K562 (cell line): ENCODE measurements around the gene SFTPB. TPM values are rescaled to one million over a fixed set of nuclear protein-coding genes. Genes with fewer than 3 reads are reported as not detected.

ENCODE experiments used
- ATAC-seq: fragments of 200-7000 bp; cut with Tn5 transposase; 3 replicates; pipeline ENCODE4 v1.9.1; 2020; ENCODE audit warnings: moderate library complexity
- BruUV-seq: library from RNA; stranded (reverse); fragments of 400-500 nt; replicated peaks from 2 replicates; lab custom pipeline; 2021; lab: Mats Ljungman, UMichigan
- CTCF ChIA-PET: fragments of 300-600 bp; formaldehyde crosslinking; extraction: SDS; loops from one replicate; lab custom pipeline; 2021; ENCODE audit warnings: low intra/inter-chr PET ratio; lab: Yijun Ruan, JAX
- POLR2A ChIA-PET: fragments of 300-600, 350-650 bp; sonication (Branson Sonifier 250); formaldehyde crosslinking; extraction: SDS; loops from one replicate; lab custom pipeline; 2021; ENCODE audit warnings: antibody characterized with exemption, inconsistent platforms; lab: Yijun Ruan, JAX
- DNase-seq, 4 experiments: peaks; one replicate each; pipeline versions ENCODE4 v3.0.0 to v3.0.0-alpha.2; 2011 to 2018; ENCODE audit warnings: low spot score in 3 of 4, mixed read lengths in 3 of 4; ENCODE audit errors: extremely low read depth in 1 of 4
- FAIRE-seq: peaks from 2 replicates; lab custom pipeline; 2011; peaks lifted over from hg19 to GRCh38; lab: Jason Lieb, UNC
- H2AFZ ChIP-seq: 2 replicates; pipeline ENCODE4 v1.6.0; 2011; ENCODE audit warnings: low read depth, low read length, control low read depth, inconsistent platforms
- H3K27ac ChIP-seq: fragments of 200-600 bp; 3 replicates; pipeline ENCODE4 v1.8.0; 2011; ENCODE audit warnings: low read depth, mild to moderate bottlenecking, control low read depth, inconsistent platforms, low read length, moderate library complexity, mixed read lengths; ENCODE audit errors: extremely low read depth
- H3K27me3 ChIP-seq, 2 experiments: fragments of 300-600 bp in 1 of 2; 2 replicates in 1 of 2; 3 replicates in 1 of 2; pipeline versions ENCODE4 v1.6.0 to v1.8.0; 2011; ENCODE audit warnings: inconsistent platforms in 2 of 2, low read length in 2 of 2, mild to moderate bottlenecking in 1 of 2, mixed read lengths in 1 of 2, moderate library complexity in 1 of 2; ENCODE audit not compliant: control insufficient read depth in 2 of 2, insufficient read depth in 2 of 2
- H3K36me3 ChIP-seq: fragments of 300-600 bp; 3 replicates; pipeline ENCODE4 v1.8.0; 2011; ENCODE audit warnings: mild to moderate bottlenecking, low read length, inconsistent platforms; ENCODE audit not compliant: control insufficient read depth, insufficient read depth
- H3K4me1 ChIP-seq, 2 experiments: fragments of 200-600 bp in 1 of 2; replicated peaks in 1 of 2; 2 replicates in 1 of 2; 3 replicates in 1 of 2; pipeline versions ENCODE4 v1.5.1 to v1.8.0; 2011; ENCODE audit warnings: inconsistent platforms in 2 of 2, low read length in 2 of 2, mild to moderate bottlenecking in 1 of 2, mixed read lengths in 1 of 2, moderate library complexity in 1 of 2; ENCODE audit not compliant: control insufficient read depth in 2 of 2, insufficient read depth in 2 of 2
- H3K4me2 ChIP-seq: 2 replicates; pipeline ENCODE4 v1.6.1; 2011; ENCODE audit warnings: low read length, control low read depth, inconsistent platforms, mixed read lengths; ENCODE audit not compliant: insufficient read depth
- H3K4me3 ChIP-seq: fragments of 200-600 bp; sonication (generic), shearing (Covaris generic); 2 replicates; pipeline ENCODE4 v1.5.1; 2016; ENCODE audit warnings: control low read depth, inconsistent platforms
- H3K79me2 ChIP-seq: fragments of 200-600 bp; 3 replicates; pipeline ENCODE4 v1.8.0; 2011; ENCODE audit warnings: low read length, inconsistent platforms; ENCODE audit not compliant: control insufficient read depth, insufficient read depth
- H3K9ac ChIP-seq, 2 experiments: 2 replicates each; pipeline versions ENCODE4 v1.6.0 to v1.6.1; 2011; ENCODE audit warnings: low read depth in 2 of 2, low read length in 2 of 2, control low read depth in 1 of 2, inconsistent platforms in 1 of 2, mild to moderate bottlenecking in 1 of 2, mixed read lengths in 1 of 2; ENCODE audit not compliant: insufficient read depth in 1 of 2
- H3K9me1 ChIP-seq: one replicate; pipeline ENCODE4 v1.6.0; 2011; ENCODE audit warnings: inconsistent platforms, mild to moderate bottlenecking, low read length, moderate library complexity; ENCODE audit not compliant: control insufficient read depth, insufficient read depth
- H3K9me3 ChIP-seq: replicated peaks from 2 replicates; pipeline ENCODE4 v1.5.1; 2011; ENCODE audit warnings: low read depth, low read length, inconsistent platforms; ENCODE audit not compliant: control insufficient read depth, insufficient read depth
- H4K20me1 ChIP-seq: replicated peaks from 2 replicates; pipeline ENCODE4 v1.6.1; 2011; ENCODE audit warnings: low read length, inconsistent platforms, mixed read lengths; ENCODE audit not compliant: control insufficient read depth, insufficient read depth
- FOS ChIP-seq: IDR thresholded peaks from 3 replicates; pipeline ENCODE4 v1.6.1; 2011; ENCODE audit not compliant: insufficient read length; ENCODE audit errors: extremely low read depth
- ZNF124 ChIP-seq: sonication (generic); formaldehyde crosslinking; IDR thresholded peaks from 2 replicates; pipeline ENCODE4 v1.8.1; 2022; ENCODE audit warnings: missing genetic modification reagents
- ZNF586 ChIP-seq: fragments of 450-650 bp; formaldehyde crosslinking; conservative IDR thresholded peaks from 2 replicates; pipeline ENCODE4 v1.4.0; 2020; ENCODE audit warnings: mild to moderate bottlenecking, moderate library complexity
- WGBS: fragments of 100-300 bp; shearing (Covaris generic); methylation state at CpG from one replicate; pipeline ENCODE4 v1.1.6; 2016; ENCODE audit warnings: low coverage, mixed read lengths; ENCODE audit not compliant: insufficient coverage; ENCODE audit errors: missing lambda C conversion rate; 5-methylcytosine and 5-hydroxymethylcytosine counted together
- in situ Hi-C: fragments of 300-500 bp; cut with MboI; formaldehyde crosslinking; loops from 4 replicates; pipeline ENCODE4 v1.15.0; 2018; ENCODE audit warnings: inconsistent platforms, mixed read lengths
- intact Hi-C: fragments of 100-400 bp; cut with micrococcal nuclease; formaldehyde crosslinking; loops from 2 replicates; pipeline ENCODE4 v1.14.2; 2022
- polyA plus RNA-seq, 8 experiments: library from polyadenylated mRNA; depleted of rRNA in 4 of 8; stranded (reverse) in 5 of 8; unstranded in 3 of 8; fragments of >200 nt; fragmentation: Nextera tagmentation in 2 of 8; fragmentation: Illumina TruSeq in 1 of 8; extraction: Ambion mirVana in 2 of 8; extraction: Trizol in 1 of 8; gene quantifications; 2 replicates each; pipeline versions ENCODE4 v1.2.1 to v1.2.3, GENCODE V29; 2011 to 2014; ENCODE audit warnings: inconsistent platforms in 1 of 8, missing spikeins in 1 of 8
- total RNA-seq, 7 experiments: library from RNA; depleted of rRNA in 6 of 7; stranded (reverse); fragments of >200 nt in 6 of 7; fragmentation: Illumina TruSeq in 2 of 7; extraction: Trizol in 2 of 7; gene quantifications; 2 replicates each; pipeline versions ENCODE4 v1.2.1 to v1.2.3, GENCODE V29; 2011 to 2021; ENCODE audit warnings: low replicate concordance in 1 of 7
- TF ChIP-seq, protein P1 (sequence below): sonication (generic); IDR thresholded peaks from 2 replicates; pipeline ENCODE4 v1.6.1; 2016
- TF ChIP-seq, protein P2 (sequence below): fragments of 450-650 bp; IDR thresholded peaks from 2 replicates; pipeline ENCODE4 v1.6.1; 2016
- TF ChIP-seq, protein P3 (sequence below): fragments of 450-650 bp; IDR thresholded peaks from 2 replicates; pipeline ENCODE4 v1.6.1; 2017; ENCODE audit warnings: antibody characterized with exemption

SFTPB gene
- total and polyA plus RNA-seq, 9 of the 15 experiments (the other 6 are each of a cell fraction or from before 2014, with no cell fraction given), result 0.03 to 7.0 TPM; not detected in 7

DNA sequence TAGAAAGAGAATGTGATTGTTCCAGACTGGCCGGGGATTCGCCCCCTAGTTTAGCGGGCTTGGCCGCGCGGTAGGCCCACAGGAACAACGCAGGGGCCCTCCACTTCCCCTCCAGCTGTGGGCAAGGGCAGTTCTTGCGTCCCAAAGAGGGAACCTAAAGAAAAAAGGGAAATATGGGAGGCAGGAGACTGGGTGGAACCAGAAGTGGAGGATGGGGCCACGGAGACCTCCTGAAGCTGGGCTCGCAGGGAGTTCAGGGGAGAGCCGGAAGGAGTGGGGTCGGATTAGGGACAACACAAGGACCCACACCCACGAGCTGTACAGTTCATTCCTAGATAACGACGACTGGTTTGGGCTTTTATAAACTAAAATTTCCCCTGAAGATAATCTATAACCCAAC lies 44.3 kb upstream of the SFTPB start:
- Histone ChIP-seq H3K79me2 (no peaks in the 10 kb centered on the region), H4K20me1 (no peaks in the 10 kb centered on the region), H3K9me3 (no peaks in the 10 kb centered on the region), H3K4me3 (no peak overlapping the region), H3K9me1 (no peaks in the 10 kb centered on the region), H3K9ac (no peak overlapping the region), H3K4me2 (no peak overlapping the region; the same call in 1 of the 2 replicates), H3K4me1 (peaks cover 11 to 24% of the 10 kb centered on the region in 2 experiments; a peak in 4 of 5 replicates), H2AFZ (peak overlapping the region; percentile 47; the same call in 1 of the 2 replicates), H3K27ac (no peak overlapping the region), H3K36me3 (no peaks in the 10 kb centered on the region), H3K27me3 (peaks cover 3 to 23% of the 10 kb centered on the region in 2 experiments; a peak in 4 of 5 replicates)
- DNase-seq, result no peak
- ChIA-PET CTCF (no interaction called here), POLR2A (interaction anchor here (0.9 to 1.3 kb wide), 2 partner anchors 81 to 108 kb away, joined by 5 read pairs; no protein-coding TSS in a partner anchor)
- 17% methylated on average over 15 of the region's 15 CpGs for WGBS
- no peak for FAIRE-seq
- ATAC-seq, result no peak; the same call in 2 of the 3 replicates
- no TSS peak for BruUV-seq
- intact Hi-C loops, result no loop called here
- in situ Hi-C loops, result no loop called here
- no peak for TF ChIP-seq ZNF586 (CRISPR knock-in tag)
- TF ChIP-seq, protein P1, sequence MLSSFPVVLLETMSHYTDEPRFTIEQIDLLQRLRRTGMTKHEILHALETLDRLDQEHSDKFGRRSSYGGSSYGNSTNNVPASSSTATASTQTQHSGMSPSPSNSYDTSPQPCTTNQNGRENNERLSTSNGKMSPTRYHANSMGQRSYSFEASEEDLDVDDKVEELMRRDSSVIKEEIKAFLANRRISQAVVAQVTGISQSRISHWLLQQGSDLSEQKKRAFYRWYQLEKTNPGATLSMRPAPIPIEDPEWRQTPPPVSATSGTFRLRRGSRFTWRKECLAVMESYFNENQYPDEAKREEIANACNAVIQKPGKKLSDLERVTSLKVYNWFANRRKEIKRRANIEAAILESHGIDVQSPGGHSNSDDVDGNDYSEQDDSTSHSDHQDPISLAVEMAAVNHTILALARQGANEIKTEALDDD, result peak; percentile 39; the same call in 1 of the 2 replicates

DNA sequence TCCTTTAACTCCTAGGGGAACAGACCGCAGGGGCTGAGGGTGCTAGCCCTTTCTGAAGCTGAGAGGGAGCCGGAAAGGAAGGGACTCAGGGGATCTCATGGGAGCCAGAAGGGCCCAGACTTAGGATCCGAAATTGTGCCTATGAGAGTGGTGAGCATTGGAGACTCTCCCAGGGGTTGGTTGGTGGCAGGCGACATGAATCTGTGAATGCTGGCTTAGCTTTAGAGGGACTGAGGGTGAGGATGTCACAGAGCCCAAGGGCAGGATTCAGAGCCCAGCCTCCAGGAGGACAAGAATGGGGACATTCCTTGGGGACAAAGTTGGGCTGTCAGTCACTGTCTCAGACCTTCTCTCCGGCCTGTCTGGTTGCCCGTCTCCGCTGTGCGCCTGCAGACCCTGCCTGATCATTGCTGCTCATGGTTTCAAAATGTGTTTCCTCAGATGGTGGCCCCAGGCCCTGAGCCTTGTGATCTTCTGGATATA lies 43.6 kb upstream of the SFTPB start:
- Histone ChIP-seq H2AFZ (peak overlapping the region; percentile 22; the same call in 1 of the 2 replicates), H3K4me2 (no peak overlapping the region), H3K4me3 (no peak overlapping the region), H3K27me3 (peaks cover 3 to 22% of the 10 kb centered on the region in 2 experiments; a peak in 4 of 5 replicates), H3K9me1 (no peaks in the 10 kb centered on the region), H3K27ac (no peak overlapping the region), H3K36me3 (no peaks in the 10 kb centered on the region), H4K20me1 (no peaks in the 10 kb centered on the region), H3K4me1 (peaks cover 8 to 22% of the 10 kb centered on the region in 2 experiments; a peak in 4 of 5 replicates), H3K9ac (no peak overlapping the region), H3K9me3 (no peaks in the 10 kb centered on the region), H3K79me2 (no peaks in the 10 kb centered on the region)
- TF ChIP-seq FOS (no peak), ZNF124 (CRISPR knock-in tag) (no peak)
- TF ChIP-seq, protein P2, sequence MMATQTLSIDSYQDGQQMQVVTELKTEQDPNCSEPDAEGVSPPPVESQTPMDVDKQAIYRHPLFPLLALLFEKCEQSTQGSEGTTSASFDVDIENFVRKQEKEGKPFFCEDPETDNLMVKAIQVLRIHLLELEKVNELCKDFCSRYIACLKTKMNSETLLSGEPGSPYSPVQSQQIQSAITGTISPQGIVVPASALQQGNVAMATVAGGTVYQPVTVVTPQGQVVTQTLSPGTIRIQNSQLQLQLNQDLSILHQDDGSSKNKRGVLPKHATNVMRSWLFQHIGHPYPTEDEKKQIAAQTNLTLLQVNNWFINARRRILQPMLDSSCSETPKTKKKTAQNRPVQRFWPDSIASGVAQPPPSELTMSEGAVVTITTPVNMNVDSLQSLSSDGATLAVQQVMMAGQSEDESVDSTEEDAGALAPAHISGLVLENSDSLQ, result peak; percentile 22; the same call in 1 of the 2 replicates
- TF ChIP-seq, protein P3, sequence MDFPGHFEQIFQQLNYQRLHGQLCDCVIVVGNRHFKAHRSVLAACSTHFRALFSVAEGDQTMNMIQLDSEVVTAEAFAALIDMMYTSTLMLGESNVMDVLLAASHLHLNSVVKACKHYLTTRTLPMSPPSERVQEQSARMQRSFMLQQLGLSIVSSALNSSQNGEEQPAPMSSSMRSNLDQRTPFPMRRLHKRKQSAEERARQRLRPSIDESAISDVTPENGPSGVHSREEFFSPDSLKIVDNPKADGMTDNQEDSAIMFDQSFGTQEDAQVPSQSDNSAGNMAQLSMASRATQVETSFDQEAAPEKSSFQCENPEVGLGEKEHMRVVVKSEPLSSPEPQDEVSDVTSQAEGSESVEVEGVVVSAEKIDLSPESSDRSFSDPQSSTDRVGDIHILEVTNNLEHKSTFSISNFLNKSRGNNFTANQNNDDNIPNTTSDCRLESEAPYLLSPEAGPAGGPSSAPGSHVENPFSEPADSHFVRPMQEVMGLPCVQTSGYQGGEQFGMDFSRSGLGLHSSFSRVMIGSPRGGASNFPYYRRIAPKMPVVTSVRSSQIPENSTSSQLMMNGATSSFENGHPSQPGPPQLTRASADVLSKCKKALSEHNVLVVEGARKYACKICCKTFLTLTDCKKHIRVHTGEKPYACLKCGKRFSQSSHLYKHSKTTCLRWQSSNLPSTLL, result no peak
- FAIRE-seq (no peak), ATAC-seq (no peak), DNase-seq (no peak)
- in situ Hi-C loops (no loop called here), intact Hi-C loops (no loop called here)
- BruUV-seq, result no TSS peak
- CTCF ChIA-PET, result no interaction called here
- POLR2A ChIA-PET, result interaction anchor here (0.9 to 1.3 kb wide), 2 partner anchors 81 to 107 kb away, joined by 5 read pairs; no protein-coding TSS in a partner anchor
- 61% methylated on average over 7 of the region's 8 CpGs for WGBS
